ENCODE measurements around the gene DOK6. TPM values are rescaled to one million over a fixed set of nuclear protein-coding genes. Genes with fewer than 3 reads are reported as not detected.

The DOK6 gene
- total RNA-seq, 2 experiments from 2014 or later: not detected

DNA sequence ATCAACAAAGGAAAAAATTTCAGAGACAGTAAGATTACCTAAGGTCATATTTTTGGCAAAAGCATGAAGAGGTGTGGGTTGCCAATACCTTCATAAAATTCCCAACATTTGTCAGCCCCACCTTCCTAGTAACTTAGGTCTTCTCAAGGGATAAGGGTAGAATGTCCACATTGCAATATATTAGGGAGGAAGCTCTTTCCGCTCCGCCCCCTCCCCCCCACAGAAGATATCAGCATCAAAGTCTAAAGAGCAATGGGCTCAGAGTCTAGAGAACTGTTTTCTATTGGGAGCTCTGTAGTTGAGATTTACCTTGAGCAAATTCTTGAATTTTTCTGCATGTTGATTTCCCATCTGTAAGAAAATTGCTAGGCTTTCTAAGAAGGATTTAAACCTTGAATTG is 346.7 kb downstream of the DOK6 start:
- H3K4me1 Mint-ChIP-seq (ENCODE audit: low read depth): no peaks in the 10 kb centered on the region
- no peak for DNase-seq
- ChIA-PET POLR2A (interaction anchor here (0.6 kb wide), 1 partner anchor 129 kb away, joined by 3 read pairs; no protein-coding TSS in a partner anchor), CTCF (no interaction called here)
- peaks cover 6% of the 10 kb centered on the region for H3K36me3 Mint-ChIP-seq (ENCODE audit: low read depth)
- no peak overlapping the region for H3K4me3 Mint-ChIP-seq
- ATAC-seq: no peak
- H3K9me3 Mint-ChIP-seq (ENCODE audit: insufficient read depth): peaks cover 4% of the 10 kb centered on the region
- no peaks in the 10 kb centered on the region for H3K27me3 Mint-ChIP-seq (ENCODE audit: low read depth)
- H3K27ac Mint-ChIP-seq: no peak overlapping the region

DNA sequence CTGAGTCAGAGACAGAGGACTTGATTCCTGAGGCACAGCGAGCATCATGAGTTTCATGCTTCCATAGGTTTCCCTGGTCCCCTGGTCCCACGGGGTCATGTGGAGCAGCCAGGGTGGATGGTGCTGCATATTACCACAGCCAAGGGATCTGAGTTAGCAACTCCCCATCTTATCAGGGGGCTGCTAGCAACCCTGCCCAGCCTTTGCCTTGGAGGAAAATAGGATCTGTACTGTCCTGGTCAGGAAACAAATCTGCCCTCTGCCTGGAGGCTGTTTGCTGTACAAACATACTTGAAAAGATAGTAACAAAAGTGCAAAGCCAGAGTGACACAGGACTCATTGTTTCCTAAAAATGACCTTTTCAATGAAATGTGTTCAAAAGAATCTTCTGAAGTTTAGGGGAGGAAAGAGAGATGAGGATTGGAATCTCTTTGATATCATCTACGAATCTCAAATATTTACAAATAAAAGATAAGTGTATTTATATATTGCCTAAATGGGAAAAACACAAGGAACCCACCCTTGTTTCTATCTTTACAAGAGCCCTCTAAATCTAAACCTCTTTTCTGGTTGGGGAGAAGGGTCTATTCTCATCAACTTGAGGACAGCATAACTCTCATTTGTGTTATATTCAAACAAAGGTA is 352.2 kb downstream of the DOK6 start:
- ChIA-PET CTCF (no interaction called here), POLR2A (interaction anchor here (0.7 kb wide), 1 partner anchor 29 kb away, joined by 3 read pairs; no protein-coding TSS in a partner anchor)
- Mint-ChIP-seq H3K36me3 (ENCODE audit: low read depth) (peaks cover 23% of the 10 kb centered on the region), H3K4me3 (no peak overlapping the region), H3K9me3 (ENCODE audit: insufficient read depth) (peaks cover 20% of the 10 kb centered on the region), H3K27me3 (ENCODE audit: low read depth) (no peaks in the 10 kb centered on the region), H3K4me1 (ENCODE audit: low read depth) (peaks cover 26% of the 10 kb centered on the region), H3K27ac (no peak overlapping the region)
- DNase-seq (no peak), ATAC-seq (no peak)

GRCh38 chr18:69754108-69754507 is 353.4 kb downstream of the DOK6 start:
- DNase-seq: no peak
- Mint-ChIP-seq H3K27me3 (ENCODE audit: low read depth) (no peaks in the 10 kb centered on the region), H3K36me3 (ENCODE audit: low read depth) (peaks cover 23% of the 10 kb centered on the region), H3K27ac (no peak overlapping the region), H3K4me1 (ENCODE audit: low read depth) (peaks cover 33% of the 10 kb centered on the region), H3K4me3 (no peak overlapping the region), H3K9me3 (ENCODE audit: insufficient read depth) (peaks cover 20% of the 10 kb centered on the region)
- ATAC-seq: no peak
- ChIA-PET CTCF (no interaction called here), POLR2A (no interaction called here)

GRCh38 chr18:69755041-69755440 is 354.4 kb downstream of the DOK6 start:
- no peak overlapping the region for H3K27ac Mint-ChIP-seq
- H3K36me3 Mint-ChIP-seq (ENCODE audit: low read depth): peaks cover 22% of the 10 kb centered on the region
- ChIA-PET POLR2A (no interaction called here), CTCF (no interaction called here)
- no peaks in the 10 kb centered on the region for H3K27me3 Mint-ChIP-seq (ENCODE audit: low read depth)
- DNase-seq (no peak), ATAC-seq (no peak)
- peaks cover 33% of the 10 kb centered on the region for H3K4me1 Mint-ChIP-seq (ENCODE audit: low read depth)
- no peak overlapping the region for H3K4me3 Mint-ChIP-seq
- peaks cover 19% of the 10 kb centered on the region for H3K9me3 Mint-ChIP-seq (ENCODE audit: insufficient read depth)

GRCh38 chr18:69755856-69756496 is 355.3 kb downstream of the DOK6 start:
- peak; percentile 60 for ATAC-seq
- DNase-seq: peak; percentile 54

DNA sequence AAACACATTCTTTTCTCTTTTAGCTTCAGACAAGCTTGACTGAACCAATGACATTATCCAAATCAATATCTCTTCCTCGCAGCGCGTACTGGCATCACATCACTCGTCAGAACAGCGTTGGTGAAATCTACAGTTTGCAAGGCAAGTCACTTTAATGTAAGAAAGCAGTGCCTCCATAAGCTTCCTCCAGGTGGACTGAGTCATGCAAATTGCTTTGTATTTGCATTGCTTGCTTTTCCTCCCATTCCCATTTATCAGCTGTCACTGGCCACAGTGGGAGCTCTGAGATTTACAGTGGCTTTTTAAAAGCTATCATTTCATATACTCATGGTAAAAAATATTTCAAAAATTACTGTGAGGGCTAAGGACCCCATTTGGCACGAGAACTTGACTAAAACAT is 357.0 kb downstream of the DOK6 start:
- peaks cover 16% of the 10 kb centered on the region for H3K9me3 Mint-ChIP-seq (ENCODE audit: insufficient read depth)
- no peak for DNase-seq
- ATAC-seq: no peak
- peaks cover 33% of the 10 kb centered on the region for H3K4me1 Mint-ChIP-seq (ENCODE audit: low read depth)
- no peak overlapping the region for H3K4me3 Mint-ChIP-seq
- ChIA-PET POLR2A (interaction anchor here (1.1 kb wide), 1 partner anchor 9 kb away, joined by 3 read pairs; no protein-coding TSS in a partner anchor), CTCF (no interaction called here)
- no peaks in the 10 kb centered on the region for H3K27me3 Mint-ChIP-seq (ENCODE audit: low read depth)
- no peak overlapping the region for H3K27ac Mint-ChIP-seq
- H3K36me3 Mint-ChIP-seq (ENCODE audit: low read depth): peaks cover 19% of the 10 kb centered on the region

More at GRCh38 chr18:69755856-69756496, 355.3 kb downstream of the DOK6 start:
- peaks cover 19% of the 10 kb centered on the region for H3K36me3 Mint-ChIP-seq (ENCODE audit: low read depth)
- H3K27me3 Mint-ChIP-seq (ENCODE audit: low read depth): no peaks in the 10 kb centered on the region
- peak overlapping the region; percentile 77 for H3K27ac Mint-ChIP-seq
- peaks cover 33% of the 10 kb centered on the region for H3K4me1 Mint-ChIP-seq (ENCODE audit: low read depth)
- ChIA-PET POLR2A (no interaction called here), CTCF (no interaction called here)
- H3K9me3 Mint-ChIP-seq (ENCODE audit: insufficient read depth): peaks cover 16% of the 10 kb centered on the region
- H3K4me3 Mint-ChIP-seq: no peak overlapping the region

DNA sequence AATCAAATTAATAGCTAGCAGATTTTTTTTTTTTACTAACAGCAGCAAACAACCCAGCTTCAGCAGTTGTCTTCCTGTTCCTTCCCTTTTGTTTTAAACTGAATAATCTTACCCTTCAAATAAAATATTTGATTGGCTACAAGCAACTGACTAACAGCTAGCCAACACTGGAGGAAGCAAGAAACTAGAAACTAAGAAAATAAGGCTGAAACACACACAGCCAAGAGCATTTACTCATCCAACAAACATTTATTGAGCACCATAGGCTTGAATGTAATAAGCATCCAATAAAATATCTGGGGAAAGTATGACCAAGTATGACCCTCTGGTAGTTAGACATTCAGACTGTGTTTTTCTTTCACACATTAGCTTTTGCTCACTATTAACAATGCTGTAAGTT is 357.8 kb downstream of the DOK6 start:
- no peak overlapping the region for H3K27ac Mint-ChIP-seq
- H3K4me3 Mint-ChIP-seq: no peak overlapping the region

DNA sequence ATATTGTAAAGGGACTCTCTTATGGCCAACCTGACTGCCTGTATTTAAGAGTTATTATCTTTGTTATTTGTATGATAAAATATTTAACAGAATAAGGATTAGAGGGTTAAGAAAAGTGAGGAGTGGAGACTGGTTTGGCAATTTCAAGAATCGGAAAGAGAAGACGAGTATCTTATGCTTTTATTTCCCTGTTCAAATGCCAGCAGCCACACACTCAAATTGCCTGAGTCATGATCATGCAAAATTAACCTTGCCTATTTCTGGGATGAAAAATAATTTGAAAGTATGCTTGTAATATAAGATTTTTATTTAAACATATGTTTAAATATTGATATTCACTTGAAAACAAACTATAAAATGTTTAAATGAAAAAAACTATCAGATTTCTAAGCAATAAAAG is 358.4 kb downstream of the DOK6 start:
- DNase-seq: no peak
- H3K9me3 Mint-ChIP-seq (ENCODE audit: insufficient read depth): peaks cover 16% of the 10 kb centered on the region
- H3K36me3 Mint-ChIP-seq (ENCODE audit: low read depth): peaks cover 19% of the 10 kb centered on the region
- ATAC-seq: no peak
- H3K4me1 Mint-ChIP-seq (ENCODE audit: low read depth): peaks cover 33% of the 10 kb centered on the region
- no peak overlapping the region for H3K4me3 Mint-ChIP-seq
- no peak overlapping the region for H3K27ac Mint-ChIP-seq
- POLR2A ChIA-PET: no interaction called here
- H3K27me3 Mint-ChIP-seq (ENCODE audit: low read depth): no peaks in the 10 kb centered on the region
- CTCF ChIA-PET: no interaction called here

More for the DNA sequence above, 357.8 kb downstream of the DOK6 start:
- Mint-ChIP-seq H3K9me3 (ENCODE audit: insufficient read depth) (peaks cover 16% of the 10 kb centered on the region), H3K4me1 (ENCODE audit: low read depth) (peaks cover 33% of the 10 kb centered on the region), H3K27me3 (ENCODE audit: low read depth) (no peaks in the 10 kb centered on the region), H3K36me3 (ENCODE audit: low read depth) (peaks cover 19% of the 10 kb centered on the region)
- ChIA-PET CTCF (no interaction called here), POLR2A (interaction anchor here (1.1 kb wide), 1 partner anchor 9 kb away, joined by 3 read pairs; no protein-coding TSS in a partner anchor)
- ATAC-seq (no peak), DNase-seq (no peak)

- ATAC-seq: no peak
- peaks cover under 1% of the 10 kb centered on the region for H3K36me3 Mint-ChIP-seq (ENCODE audit: low read depth)
- H3K27ac Mint-ChIP-seq: no peak overlapping the region
- H3K9me3 Mint-ChIP-seq (ENCODE audit: insufficient read depth): no peaks in the 10 kb centered on the region
- no peak overlapping the region for H3K4me3 Mint-ChIP-seq
- ChIA-PET POLR2A (no interaction called here), CTCF (no interaction called here)
- H3K27me3 Mint-ChIP-seq (ENCODE audit: low read depth): no peaks in the 10 kb centered on the region
- peaks cover 5% of the 10 kb centered on the region for H3K4me1 Mint-ChIP-seq (ENCODE audit: low read depth)
- DNase-seq: no peak
Observed at GRCh38 chr18:69763002-69763401, 362.3 kb downstream of the DOK6 start.

DNA sequence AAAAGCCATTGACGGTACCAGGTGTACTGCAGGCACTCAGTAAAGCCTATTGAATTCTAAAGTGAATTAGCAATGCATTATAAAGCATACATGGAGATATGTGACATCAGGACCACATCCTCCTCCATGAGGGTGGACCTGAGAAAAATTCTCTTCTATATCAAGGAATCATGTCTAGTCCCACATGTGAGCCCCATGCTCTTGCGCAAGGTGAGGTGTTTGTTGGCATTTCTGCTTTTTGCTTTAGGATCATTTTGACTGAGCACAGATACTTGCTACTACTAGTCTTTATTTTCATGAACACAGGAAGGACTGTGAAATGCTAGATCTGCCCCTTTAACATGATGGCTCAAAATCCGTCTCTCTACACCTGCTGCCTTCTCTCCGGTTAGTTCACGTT is 363.1 kb downstream of the DOK6 start:
- H3K9me3 Mint-ChIP-seq (ENCODE audit: insufficient read depth): no peaks in the 10 kb centered on the region
- H3K4me3 Mint-ChIP-seq: no peak overlapping the region
- H3K36me3 Mint-ChIP-seq (ENCODE audit: low read depth): no peaks in the 10 kb centered on the region
- no peaks in the 10 kb centered on the region for H3K27me3 Mint-ChIP-seq (ENCODE audit: low read depth)
- ATAC-seq (no peak), DNase-seq (no peak)
- POLR2A ChIA-PET: no interaction called here
- H3K4me1 Mint-ChIP-seq (ENCODE audit: low read depth): no peaks in the 10 kb centered on the region
- H3K27ac Mint-ChIP-seq: no peak overlapping the region
- CTCF ChIA-PET: no interaction called here

- CTCF ChIA-PET: no interaction called here
- ATAC-seq (no peak), DNase-seq (no peak)
- no peak overlapping the region for H3K4me3 Mint-ChIP-seq
- H3K27ac Mint-ChIP-seq: no peak overlapping the region
- POLR2A ChIA-PET: no interaction called here
- H3K4me1 Mint-ChIP-seq (ENCODE audit: low read depth): peaks cover 10% of the 10 kb centered on the region
- H3K27me3 Mint-ChIP-seq (ENCODE audit: low read depth): no peaks in the 10 kb centered on the region
- peaks cover 7% of the 10 kb centered on the region for H3K9me3 Mint-ChIP-seq (ENCODE audit: insufficient read depth)
- H3K36me3 Mint-ChIP-seq (ENCODE audit: low read depth): no peaks in the 10 kb centered on the region
Observed at GRCh38 chr18:69770238-69770637, 369.6 kb downstream of the DOK6 start.

DNA sequence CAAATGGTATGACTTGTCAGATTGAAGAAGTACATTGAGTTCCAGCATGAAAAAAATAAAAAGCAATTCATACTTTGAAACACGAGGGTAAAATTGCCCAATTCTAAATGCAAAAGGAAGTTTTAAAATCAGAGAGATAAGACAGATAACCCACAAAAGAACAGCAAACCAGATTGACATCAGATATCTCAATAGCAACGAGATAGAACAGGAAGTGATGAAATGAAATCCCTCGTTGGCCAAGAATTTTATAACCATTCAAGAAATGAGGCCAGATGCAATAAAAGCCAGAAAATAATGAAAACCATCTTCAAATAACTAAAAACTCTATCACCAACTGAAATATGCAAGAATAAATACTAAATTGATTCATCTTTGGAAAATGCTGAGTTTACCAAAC is 374.1 kb downstream of the DOK6 start:
- H3K27ac Mint-ChIP-seq: no peak overlapping the region

More for the DNA sequence above, 374.1 kb downstream of the DOK6 start:
- Mint-ChIP-seq H3K27me3 (ENCODE audit: low read depth) (no peaks in the 10 kb centered on the region), H3K36me3 (ENCODE audit: low read depth) (no peaks in the 10 kb centered on the region), H3K4me1 (ENCODE audit: low read depth) (peaks cover 10% of the 10 kb centered on the region), H3K4me3 (no peak overlapping the region), H3K9me3 (ENCODE audit: insufficient read depth) (peaks cover 7% of the 10 kb centered on the region)
- ATAC-seq: no peak
- POLR2A ChIA-PET: no interaction called here
- CTCF ChIA-PET: no interaction called here
- no peak for DNase-seq
